H1 (cell line): Measurements from ENCODE around the gene WWC2. TPM values are rescaled to one million over a fixed set of nuclear protein-coding genes. Genes with fewer than 3 reads are reported as not detected.

Experiments
- CTCF ChIA-PET: fragments of 300-600 bp; sonication (Branson Sonifier 250); formaldehyde crosslinking; loops from one replicate; lab custom pipeline; 2021; ENCODE audit not compliant: partially characterized antibody; lab: Charles Lee
- POLR2A ChIA-PET: fragments of 300-600 bp; sonication (Branson Sonifier 250); formaldehyde crosslinking; loops from one replicate; lab custom pipeline; 2021; ENCODE audit warnings: inconsistent platforms; ENCODE audit not compliant: partially characterized antibody; lab: Charles Lee
- DNase-seq, 2 experiments: peaks; one replicate each; pipeline versions ENCODE4 v3.0.0 to v3.0.0-alpha.2; 2010 to 2022; ENCODE audit warnings: low spot score in 2 of 2, low read depth in 1 of 2, mixed read lengths in 1 of 2
- FAIRE-seq: peaks from 2 replicates; lab custom pipeline; 2011; peaks lifted over from hg19 to GRCh38; lab: Jason Lieb, UNC
- H2AFZ ChIP-seq: 2 replicates; pipeline ENCODE4 v1.8.1; 2012; ENCODE audit warnings: low read length, inconsistent platforms
- H2AK5ac ChIP-seq: 2 replicates; pipeline ENCODE4 v1.6.1; 2013; ENCODE audit warnings: low read depth, low read length
- H2BK120ac ChIP-seq: replicated peaks from 2 replicates; pipeline ENCODE3; 2013; ENCODE audit warnings: low read depth, low read length, inconsistent platforms
- H2BK12ac ChIP-seq: 2 replicates; pipeline ENCODE4 v1.6.1; 2013; ENCODE audit warnings: low read depth, low read length
- H2BK15ac ChIP-seq: 2 replicates; pipeline ENCODE4 v1.6.1; 2013; ENCODE audit warnings: low read length
- H2BK20ac ChIP-seq: 2 replicates; pipeline ENCODE4 v1.6.1; 2013; ENCODE audit warnings: low read length
- H2BK5ac ChIP-seq: 2 replicates; pipeline ENCODE4 v1.6.1; 2013; ENCODE audit warnings: low read depth, low read length
- H3K14ac ChIP-seq: 2 replicates; pipeline ENCODE4 v1.6.1; 2013; ENCODE audit warnings: inconsistent platforms; ENCODE audit not compliant: insufficient read length
- H3K18ac ChIP-seq: 2 replicates; pipeline ENCODE4 v1.6.1; 2013; ENCODE audit warnings: low read length; ENCODE audit errors: extremely low read depth
- H3K23ac ChIP-seq: 2 replicates; pipeline ENCODE4 v1.6.1; 2013; ENCODE audit warnings: inconsistent platforms; ENCODE audit not compliant: insufficient read length
- H3K23me2 ChIP-seq: 2 replicates; pipeline ENCODE4 v1.6.1; 2013; ENCODE audit warnings: low read depth, low read length
- H3K27ac ChIP-seq: 2 replicates; pipeline ENCODE4 v1.6.1; 2011; ENCODE audit warnings: low read depth, low read length, inconsistent platforms
- H3K27me3 ChIP-seq, 4 experiments: replicated peaks in 1 of 4; 1 replicate in 1 of 4; 2 replicates in 3 of 4; pipeline versions ENCODE4 v1.6.1 to v1.8.1; 2011 to 2013; ENCODE audit warnings: low read length in 3 of 4, mild to moderate bottlenecking in 3 of 4, inconsistent platforms in 2 of 4, mixed read lengths in 2 of 4, moderate library complexity in 1 of 4; ENCODE audit not compliant: control insufficient read depth in 3 of 4, insufficient read depth in 3 of 4; ENCODE audit errors: extremely low read depth in 1 of 4
- H3K36me3 ChIP-seq, 4 experiments: 2 replicates each; pipeline versions ENCODE4 v1.6.1 to v1.8.1; 2011 to 2013; ENCODE audit warnings: mild to moderate bottlenecking in 4 of 4, low read length in 3 of 4, moderate library complexity in 2 of 4, control low read depth in 1 of 4, inconsistent platforms in 1 of 4; ENCODE audit not compliant: insufficient read depth in 4 of 4, control insufficient read depth in 2 of 4
- H3K4ac ChIP-seq: replicated peaks from 2 replicates; pipeline ENCODE3; 2013; ENCODE audit warnings: low read length, low read depth, mixed read lengths, inconsistent platforms; ENCODE audit not compliant: insufficient read length
- H3K4me1 ChIP-seq, 4 experiments: replicated peaks in 1 of 4; 1 replicate in 1 of 4; 2 replicates in 3 of 4; pipeline versions ENCODE4 v1.6.1 to v1.8.1; 2011 to 2013; ENCODE audit warnings: low read length in 3 of 4, inconsistent platforms in 2 of 4, mixed read lengths in 1 of 4; ENCODE audit not compliant: insufficient read depth in 4 of 4, control insufficient read depth in 3 of 4
- H3K4me2 ChIP-seq, 2 experiments: 2 replicates each; pipeline versions ENCODE4 v1.6.1 to v1.8.1; 2011 to 2013; ENCODE audit warnings: low read depth in 2 of 2, low read length in 2 of 2, control low read depth in 1 of 2, inconsistent platforms in 1 of 2, mild to moderate bottlenecking in 1 of 2; ENCODE audit not compliant: insufficient read depth in 1 of 2
- H3K4me3 ChIP-seq, 4 experiments: fragments of 200-600, 300-600 bp in 1 of 4; sonication (generic), shearing (Covaris generic), sonication (Bioruptor Twin) in 1 of 4; 2 replicates each; pipeline versions ENCODE4 v1.5.1 to v1.8.1; 2011 to 2016; ENCODE audit warnings: low read length in 4 of 4, low read depth in 3 of 4, control low read depth in 2 of 4, inconsistent platforms in 2 of 4, mild to moderate bottlenecking in 2 of 4, mixed read lengths in 1 of 4, moderate library complexity in 1 of 4; ENCODE audit not compliant: insufficient read depth in 2 of 4; ENCODE audit errors: extremely low read depth in 1 of 4
- H3K56ac ChIP-seq: replicated peaks from 2 replicates; pipeline ENCODE3; 2013; ENCODE audit warnings: low read depth, mild to moderate bottlenecking, mixed read lengths, low read length, inconsistent platforms; ENCODE audit not compliant: insufficient read length
- H3K79me1 ChIP-seq: 2 replicates; pipeline ENCODE4 v1.6.1; 2013; ENCODE audit warnings: low read depth, low read length, control low read depth
- H3K79me2 ChIP-seq, 2 experiments: 2 replicates each; pipeline versions ENCODE4 v1.6.1 to v1.8.1; 2012 to 2013; ENCODE audit warnings: low read length in 2 of 2, mild to moderate bottlenecking in 2 of 2, inconsistent platforms in 1 of 2; ENCODE audit not compliant: insufficient read depth in 2 of 2, control insufficient read depth in 1 of 2
- H3K9ac ChIP-seq, 4 experiments: replicated peaks in 1 of 4; 1 replicate in 1 of 4; 2 replicates in 3 of 4; pipeline versions ENCODE4 v1.6.1 to v1.8.1; 2011 to 2013; ENCODE audit warnings: low read depth in 3 of 4, low read length in 3 of 4, control low read depth in 2 of 4, mild to moderate bottlenecking in 2 of 4, moderate library complexity in 2 of 4, inconsistent platforms in 1 of 4; ENCODE audit errors: extremely low read depth in 1 of 4
- H3K9me3 ChIP-seq, 2 experiments: 2 replicates each; pipeline versions ENCODE4 v1.6.1 to v1.8.1; 2012 to 2013; ENCODE audit warnings: mild to moderate bottlenecking in 2 of 2, moderate library complexity in 2 of 2, control low read depth in 1 of 2, inconsistent platforms in 1 of 2, low read depth in 1 of 2, low read length in 1 of 2, mixed read lengths in 1 of 2; ENCODE audit not compliant: insufficient read depth in 2 of 2
- H4K20me1 ChIP-seq, 2 experiments: replicated peaks in 1 of 2; 2 replicates each; pipeline versions ENCODE3 to v1.8.1; 2011 to 2013; ENCODE audit warnings: inconsistent platforms in 2 of 2, low read length in 2 of 2, mild to moderate bottlenecking in 1 of 2; ENCODE audit not compliant: insufficient read depth in 2 of 2, control insufficient read depth in 1 of 2
- H4K5ac ChIP-seq: 2 replicates; pipeline ENCODE4 v1.6.1; 2013; ENCODE audit warnings: low read length, low read depth, mixed read lengths, inconsistent platforms; ENCODE audit not compliant: insufficient read length
- H4K8ac ChIP-seq: 2 replicates; pipeline ENCODE4 v1.8.0; 2013; ENCODE audit warnings: mild to moderate bottlenecking, moderate library complexity, low read length, inconsistent platforms; ENCODE audit not compliant: insufficient read depth; ENCODE audit errors: extremely low read depth
- H4K91ac ChIP-seq: replicated peaks from 2 replicates; pipeline ENCODE3; 2013; ENCODE audit warnings: low read length, mixed read lengths, inconsistent platforms; ENCODE audit not compliant: insufficient read length
- BACH1 ChIP-seq: IDR thresholded peaks from 2 replicates; pipeline ENCODE4 v1.6.1; 2012; ENCODE audit warnings: low read length, improper control_type of control experiment
- BCL11A ChIP-seq, 2 experiments: IDR thresholded peaks; one replicate each; pipeline ENCODE4 v1.6.1; 2011; ENCODE audit warnings: low read depth in 2 of 2, low read length in 2 of 2, mild to moderate bottlenecking in 2 of 2
- FOSL1 ChIP-seq: IDR thresholded peaks from 2 replicates; pipeline ENCODE4 v1.6.1; 2011; ENCODE audit warnings: mild to moderate bottlenecking, low read depth, low read length, moderate library complexity; ENCODE audit not compliant: insufficient read depth
- GABPA ChIP-seq: IDR thresholded peaks from 2 replicates; pipeline ENCODE4 v1.6.1; 2011; ENCODE audit warnings: mild to moderate bottlenecking, low read length, moderate library complexity, borderline replicate concordance; ENCODE audit not compliant: insufficient read depth
- GTF2F1 ChIP-seq: IDR thresholded peaks from 2 replicates; pipeline ENCODE4 v1.6.1; 2012; ENCODE audit warnings: low read depth, low read length, improper control_type of control experiment, borderline replicate concordance
- RFX5 ChIP-seq: IDR thresholded peaks from 2 replicates; pipeline ENCODE4 v1.6.1; 2011; ENCODE audit warnings: low read depth, low read length, improper control_type of control experiment, borderline replicate concordance
- SP1 ChIP-seq: IDR thresholded peaks from 2 replicates; pipeline ENCODE4 v1.6.1; 2011; ENCODE audit warnings: low read depth, low read length
- SRF ChIP-seq: IDR thresholded peaks from 2 replicates; pipeline ENCODE4 v1.6.1; 2011; ENCODE audit warnings: mild to moderate bottlenecking, low read depth, low read length, moderate library complexity
- TAF7 ChIP-seq: optimal IDR thresholded peaks from 2 replicates; pipeline ENCODE3; 2011; ENCODE audit warnings: low read depth, mild to moderate bottlenecking, inconsistent platforms, low read length, moderate library complexity, borderline replicate concordance
- WGBS, 2 experiments: shearing (Covaris generic) in 1 of 2; methylation state at CpG; one replicate each; pipeline versions ENCODE4 v1.1.6 to v1.1.7; 2013 to 2015; ENCODE audit warnings: low lambda C conversion rate in 2 of 2, mixed read lengths in 2 of 2, inconsistent platforms in 1 of 2, low coverage in 1 of 2, missing lambda C conversion rate in 1 of 2; ENCODE audit not compliant: insufficient replicate concordance in 2 of 2, insufficient coverage in 1 of 2, insufficient read length in 1 of 2; ENCODE audit errors: extremely low coverage in 1 of 2, missing lambda C conversion rate in 1 of 2; 5-methylcytosine and 5-hydroxymethylcytosine counted together
- polyA plus RNA-seq, 7 experiments: library from polyadenylated mRNA; depleted of rRNA in 3 of 7; stranded (reverse) in 5 of 7; unstranded in 2 of 7; fragments of >200 nt in 5 of 7; fragments of 200-250 nt in 2 of 7; gene quantifications; 1 replicate in 5 of 7; 2 replicates in 1 of 7; 4 replicates in 1 of 7; pipeline versions ENCODE4 v1.2.1 to v1.2.3, GENCODE V29; 2011 to 2013; ENCODE audit warnings: missing spikeins in 2 of 7, mixed read lengths in 2 of 7
- total RNA-seq: library from RNA; stranded (reverse); fragmentation: NEBNext Ultra II Directional; extraction: Animal tissue kit (Norgen Biotek cat#: 25700); gene quantifications from 2 replicates; pipeline ENCODE4 v1.2.1, GENCODE V29; 2021

Gene WWC2
- total and polyA plus RNA-seq, 2 of the 8 experiments (the other 6 are each of a cell fraction or from before 2014, with no cell fraction given), result 17.6 to 135 TPM

- H4K20me1 ChIP-seq, result peaks cover 0 to 2% of the 10 kb centered on the region in 2 experiments
- no peak overlapping the region for H4K5ac ChIP-seq
- H3K27ac ChIP-seq, result no peak overlapping the region
- no peaks in the 10 kb centered on the region; the same call in 1 of the 2 replicates for H3K79me1 ChIP-seq
- no peak overlapping the region for H3K4me2 ChIP-seq
- WGBS, 2 experiments, result 91% methylated on average over 10 of the region's 10 CpGs; no CpG with 5 or more reads in 1 of the 2 experiments
- peaks cover 0 to 35% (median 19%) of the 10 kb centered on the region in 4 experiments; a peak in 7 of 8 replicates for H3K36me3 ChIP-seq
- ChIA-PET POLR2A (interaction anchor here (1.1 to 1.5 kb wide), 2 partner anchors 18 to 162 kb away, joined by 3 to 4 read pairs; partner anchors contain the start of gene WWC2), CTCF (interaction anchor here (0.8 to 7.5 kb wide), 17 partner anchors 10 to 406 kb away, joined by 3 to 113 read pairs (median 5); no protein-coding TSS in a partner anchor)
- H2BK120ac ChIP-seq, result no peak overlapping the region
- H2BK12ac ChIP-seq, result no peak overlapping the region
- H3K56ac ChIP-seq, result no peak overlapping the region
- no peak overlapping the region for H2BK5ac ChIP-seq
- H3K4me3 ChIP-seq, result no peak overlapping the region
- H4K8ac ChIP-seq, result no peak overlapping the region
- H3K79me2 ChIP-seq, result peaks cover 0 to 11% of the 10 kb centered on the region in 2 experiments; a peak in 1 of 4 replicates
- no peak overlapping the region for H2BK20ac ChIP-seq
- H3K23me2 ChIP-seq, result no peaks in the 10 kb centered on the region
- no peaks in the 10 kb centered on the region for H3K27me3 ChIP-seq
- no peak overlapping the region for H3K18ac ChIP-seq
- no peak overlapping the region for H4K91ac ChIP-seq
- H2AK5ac ChIP-seq, result no peak overlapping the region
- TF ChIP-seq GABPA (no peak), SP1 (no peak), BACH1 (no peak), TAF7 (no peak), SRF (no peak), GTF2F1 (no peak), FOSL1 (no peak), RFX5 (no peak), BCL11A (IDR thresholded peaks at IDR 0.05; ENCODE audit: low read depth in 2 of 2, low read length in 2 of 2) (no peak)
- TF ChIP-seq, all 59 proteins: peak for 0
- Histone ChIP-seq H3K4ac (no peak overlapping the region), H3K9me3 (no peaks in the 10 kb centered on the region), H3K4me1 (peaks cover 0 to 15% (median 2%) of the 10 kb centered on the region in 4 experiments; a peak in 3 of 7 replicates), H2BK15ac (no peak overlapping the region), H3K9ac (no peak overlapping the region), H2AFZ (no peak overlapping the region), H3K14ac (no peak overlapping the region), H3K23ac (no peak overlapping the region)
- DNase-seq (no peak), FAIRE-seq (no peak)
These were observed 161.6 kb downstream of the WWC2 start for GRCh38 chr4:183260491-183261151.
